ENCODE results near the gene KRT7. TPM values are rescaled to one million over a fixed set of nuclear protein-coding genes. Genes with fewer than 3 reads are reported as not detected.

KRT7 gene
- total and polyA plus RNA-seq, 9 of the 15 experiments (the other 6 are each of a cell fraction or from before 2014, with no cell fraction given), result 1.4 TPM; not detected in 8

- TF ChIP-seq ATF3 (IDR thresholded peaks at IDR 0.05), result 0 out of 2 replicates have a peak, but pooled peaks have one; percentile 25
- no peak for TF ChIP-seq ATF3 (CRISPR knock-in tag; conservative IDR thresholded peaks at IDR 0.05)
- no peak for TF ChIP-seq ZNF24 (IDR thresholded peaks at IDR 0.05)
- TF ChIP-seq MAFF (IDR thresholded peaks at IDR 0.05; ENCODE audit: low read length), result no peak
- TF ChIP-seq TFAM (CRISPR knock-in tag; conservative IDR thresholded peaks at IDR 0.05), result no peak
- TF ChIP-seq SIX5 (IDR thresholded peaks at IDR 0.05; ENCODE audit: borderline replicate concordance in 1 of 2, insufficient read depth in 1 of 2, low read depth in 1 of 2, low read length in 2 of 2), result no peak
- no peak for TF ChIP-seq ZEB2 (IDR thresholded peaks at IDR 0.05)
- no peak for TF ChIP-seq ZC3H11A (IDR thresholded peaks at IDR 0.05; ENCODE audit: low read depth, low read length)
- TF ChIP-seq LCOR (CRISPR knock-in tag; IDR thresholded peaks at IDR 0.05), result no peak
- TF ChIP-seq USF1 (CRISPR knock-in tag; IDR thresholded peaks at IDR 0.05), result peak; percentile 15; the same call in 1 of the 2 replicates
- peak; percentile 75 for TF ChIP-seq MAX (CRISPR knock-in tag; IDR thresholded peaks at IDR 0.05)
- no peak for TF ChIP-seq FOXJ3 (CRISPR knock-in tag; IDR thresholded peaks at IDR 0.05)
- no peak for TF ChIP-seq ZFP1 (CRISPR knock-in tag; IDR thresholded peaks at IDR 0.05)
- TF ChIP-seq, protein P1, sequence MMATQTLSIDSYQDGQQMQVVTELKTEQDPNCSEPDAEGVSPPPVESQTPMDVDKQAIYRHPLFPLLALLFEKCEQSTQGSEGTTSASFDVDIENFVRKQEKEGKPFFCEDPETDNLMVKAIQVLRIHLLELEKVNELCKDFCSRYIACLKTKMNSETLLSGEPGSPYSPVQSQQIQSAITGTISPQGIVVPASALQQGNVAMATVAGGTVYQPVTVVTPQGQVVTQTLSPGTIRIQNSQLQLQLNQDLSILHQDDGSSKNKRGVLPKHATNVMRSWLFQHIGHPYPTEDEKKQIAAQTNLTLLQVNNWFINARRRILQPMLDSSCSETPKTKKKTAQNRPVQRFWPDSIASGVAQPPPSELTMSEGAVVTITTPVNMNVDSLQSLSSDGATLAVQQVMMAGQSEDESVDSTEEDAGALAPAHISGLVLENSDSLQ (IDR thresholded peaks at IDR 0.05), result no peak
- no peak for TF ChIP-seq GABPB1 (CRISPR knock-in tag; IDR thresholded peaks at IDR 0.05)
- TF ChIP-seq, protein P2, sequence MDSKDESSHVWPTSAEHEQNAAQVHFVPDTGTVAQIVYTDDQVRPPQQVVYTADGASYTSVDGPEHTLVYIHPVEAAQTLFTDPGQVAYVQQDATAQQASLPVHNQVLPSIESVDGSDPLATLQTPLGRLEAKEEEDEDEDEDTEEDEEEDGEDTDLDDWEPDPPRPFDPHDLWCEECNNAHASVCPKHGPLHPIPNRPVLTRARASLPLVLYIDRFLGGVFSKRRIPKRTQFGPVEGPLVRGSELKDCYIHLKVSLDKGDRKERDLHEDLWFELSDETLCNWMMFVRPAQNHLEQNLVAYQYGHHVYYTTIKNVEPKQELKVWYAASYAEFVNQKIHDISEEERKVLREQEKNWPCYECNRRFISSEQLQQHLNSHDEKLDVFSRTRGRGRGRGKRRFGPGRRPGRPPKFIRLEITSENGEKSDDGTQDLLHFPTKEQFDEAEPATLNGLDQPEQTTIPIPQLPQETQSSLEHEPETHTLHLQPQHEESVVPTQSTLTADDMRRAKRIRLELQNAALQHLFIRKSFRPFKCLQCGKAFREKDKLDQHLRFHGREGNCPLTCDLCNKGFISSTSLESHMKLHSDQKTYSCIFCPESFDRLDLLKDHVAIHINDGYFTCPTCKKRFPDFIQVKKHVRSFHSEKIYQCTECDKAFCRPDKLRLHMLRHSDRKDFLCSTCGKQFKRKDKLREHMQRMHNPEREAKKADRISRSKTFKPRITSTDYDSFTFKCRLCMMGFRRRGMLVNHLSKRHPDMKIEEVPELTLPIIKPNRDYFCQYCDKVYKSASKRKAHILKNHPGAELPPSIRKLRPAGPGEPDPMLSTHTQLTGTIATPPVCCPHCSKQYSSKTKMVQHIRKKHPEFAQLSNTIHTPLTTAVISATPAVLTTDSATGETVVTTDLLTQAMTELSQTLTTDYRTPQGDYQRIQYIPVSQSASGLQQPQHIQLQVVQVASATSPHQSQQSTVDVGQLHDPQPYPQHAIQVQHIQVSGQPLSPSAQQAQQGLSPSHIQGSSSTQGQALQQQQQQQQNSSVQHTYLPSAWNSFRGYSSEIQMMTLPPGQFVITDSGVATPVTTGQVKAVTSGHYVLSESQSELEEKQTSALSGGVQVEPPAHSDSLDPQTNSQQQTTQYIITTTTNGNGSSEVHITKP (IDR thresholded peaks at IDR 0.05; ENCODE audit: partially characterized antibody), result no peak
- no peak for TF ChIP-seq ZNF124 (CRISPR knock-in tag; IDR thresholded peaks at IDR 0.05)
- TF ChIP-seq NRF1 (conservative IDR thresholded peaks at IDR 0.05 in 1 of 2, IDR thresholded peaks at IDR 0.05 in 1 of 2), result no peak
- TF ChIP-seq NCOA6 (IDR thresholded peaks at IDR 0.05), result no peak
- no peak for TF ChIP-seq ZNF23 (CRISPR knock-in tag; IDR thresholded peaks at IDR 0.05)
- no peak for TF ChIP-seq XRCC4 (IDR thresholded peaks at IDR 0.05; ENCODE audit: extremely low read depth, insufficient read depth, insufficient read length)
- 0 out of 2 replicates have a peak, but pooled peaks have one; percentile 19 for TF ChIP-seq EGR1 (conservative IDR thresholded peaks at IDR 0.05)
Measured at GRCh38 chr12:52203079-52203921, 29.7 kb upstream of the KRT7 start (continued).

Measured in K562 (cell line).